ENCODE results near the gene GPR18. TPM values are rescaled to one million over a fixed set of nuclear protein-coding genes. Genes with fewer than 3 reads are reported as not detected.
A peak's percentile ranks its signal among the peaks of the same experiment; 100 is the strongest.

Gene GPR18
- total and polyA plus RNA-seq, 5 experiments from 2014 or later: 22.2 to 37.0 (median 31.1) TPM

DNA sequence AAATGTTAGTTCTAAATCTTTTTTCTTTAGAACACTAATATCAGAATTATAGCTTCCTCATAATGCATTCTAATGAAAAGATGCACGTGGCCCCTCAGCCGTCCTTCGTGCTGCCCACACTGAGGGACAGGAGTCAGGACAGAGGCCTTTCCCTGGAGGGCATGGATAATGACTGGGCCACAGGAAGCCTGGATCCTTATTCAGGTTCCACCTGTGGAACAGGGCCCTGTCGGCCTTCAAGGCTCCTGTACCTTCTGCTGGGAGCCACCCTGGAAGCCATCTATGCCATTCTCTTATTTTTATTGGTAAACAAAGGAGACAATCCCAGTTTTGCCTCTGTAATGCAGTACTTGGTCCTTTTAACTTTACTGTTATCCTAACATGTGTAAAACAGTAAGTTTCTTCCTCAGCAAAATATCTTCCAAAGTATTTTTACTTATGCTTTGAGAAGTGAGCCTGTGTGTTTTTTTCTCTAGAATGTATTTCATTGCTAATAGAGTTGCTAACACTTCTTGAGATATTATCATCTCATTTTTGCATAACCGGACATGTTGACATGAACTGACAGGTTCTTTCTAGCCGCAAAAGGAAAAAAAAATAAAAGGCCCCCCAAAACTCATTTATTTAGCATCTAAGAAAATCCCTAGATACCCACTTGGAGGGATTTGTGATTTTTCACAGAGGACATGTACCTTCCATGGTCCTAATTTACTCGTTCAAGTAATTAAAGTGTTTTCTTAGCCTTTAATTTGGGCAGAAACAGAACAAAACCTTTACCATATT, 43.1 kb upstream of the GPR18 start:
- ATAC-seq (no peak), DNase-seq (no peak)
- Mint-ChIP-seq H3K4me3 (peak overlapping the region in 3 of 10 donors; percentile 24 to 63 (median 57)), H3K27ac (peak overlapping the region in 7 of 10 donors; percentile 17 to 78 (median 46)), H3K9me3 (no peaks in the 10 kb centered on the region), H3K36me3 (peaks cover 0 to 41% (median 5%) of the 10 kb centered on the region in 3 donors), H3K4me1 (peaks cover 35 to 88% (median 81%) of the 10 kb centered on the region in 4 donors), H3K27me3 (no peaks in the 10 kb centered on the region)
- POLR2A ChIA-PET: interaction anchor here (0.6 to 1.6 kb wide), 2 partner anchors 18 to 52 kb away, joined by 3 to 4 read pairs; no protein-coding TSS in a partner anchor

DNA sequence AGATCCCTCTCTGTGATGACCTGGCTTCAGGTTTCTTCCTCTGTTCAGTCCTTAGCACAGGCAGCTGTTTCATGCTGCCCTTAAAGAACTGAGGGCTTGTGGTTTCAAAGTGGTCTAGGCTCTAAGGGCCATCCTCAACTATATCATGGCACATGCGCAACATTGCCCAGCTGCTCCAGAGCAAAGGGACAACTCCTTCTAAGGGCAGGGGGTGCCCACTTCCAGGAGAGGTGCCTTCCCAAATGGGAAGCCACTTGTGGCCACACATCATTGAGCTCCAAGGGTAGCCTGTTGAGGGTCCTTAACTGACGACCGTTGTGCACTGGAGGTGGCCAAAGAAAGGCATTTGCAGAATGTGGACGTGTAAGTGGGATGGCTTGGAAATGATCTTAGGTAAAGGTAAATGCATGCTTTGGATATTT, 41.8 kb upstream of the GPR18 start:
- H3K9me3 Mint-ChIP-seq: no peaks in the 10 kb centered on the region
- peaks cover 41 to 92% (median 81%) of the 10 kb centered on the region in 4 donors for H3K4me1 Mint-ChIP-seq
- H3K4me3 Mint-ChIP-seq: peak overlapping the region in 4 of 10 donors; percentile 15 to 64 (median 54)
- POLR2A ChIA-PET: interaction anchor here (0.9 to 1.3 kb wide), 3 partner anchors 11 to 75 kb away, joined by 3 to 4 read pairs (median 3); no protein-coding TSS in a partner anchor
- DNase-seq (no peak), ATAC-seq (no peak)
- peak overlapping the region in 7 of 10 donors; percentile 53 to 94 (median 66) for H3K27ac Mint-ChIP-seq
- peaks cover 0 to 43% (median 7%) of the 10 kb centered on the region in 3 donors for H3K36me3 Mint-ChIP-seq
- no peaks in the 10 kb centered on the region for H3K27me3 Mint-ChIP-seq

DNA sequence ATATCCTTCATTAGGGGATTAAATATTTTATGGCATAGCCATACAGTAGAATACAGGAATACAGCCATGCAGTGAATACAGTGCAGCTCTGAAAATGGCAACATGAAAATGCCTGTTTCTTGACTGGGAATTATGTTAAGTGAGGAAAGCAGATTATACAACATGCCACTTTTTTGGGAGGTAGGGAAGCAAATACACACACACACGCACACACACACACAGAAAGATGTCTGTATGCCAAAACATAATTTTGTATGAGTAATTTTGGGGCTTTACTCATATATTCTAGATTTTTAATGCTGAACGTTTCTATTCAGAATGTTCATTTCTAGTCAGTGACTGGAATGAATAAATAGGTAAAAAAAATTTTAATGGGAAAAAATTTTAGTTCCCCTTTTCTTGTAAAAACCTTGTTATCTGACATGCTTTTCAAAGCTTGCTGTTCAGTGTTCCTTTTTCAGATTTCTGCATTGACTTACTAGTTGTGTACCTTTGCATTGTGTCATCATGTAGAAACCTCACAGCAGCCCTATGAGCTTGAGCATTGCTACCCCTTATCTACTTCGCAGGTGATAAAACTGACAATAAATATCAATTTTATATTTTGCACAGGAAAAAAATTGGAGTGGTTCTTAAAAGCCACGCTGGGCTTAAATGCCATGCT, 41.2 kb upstream of the GPR18 start:
- POLR2A ChIA-PET: interaction anchor here (0.9 to 1.3 kb wide), 4 partner anchors 11 to 76 kb away, joined by 3 to 4 read pairs (median 3); no protein-coding TSS in a partner anchor
- Mint-ChIP-seq H3K9me3 (no peaks in the 10 kb centered on the region), H3K4me3 (peak overlapping the region in 4 of 10 donors; percentile 24 to 64 (median 50)), H3K4me1 (peaks cover 40 to 91% (median 78%) of the 10 kb centered on the region in 4 donors), H3K36me3 (peaks cover 0 to 42% (median 7%) of the 10 kb centered on the region in 3 donors), H3K27me3 (no peaks in the 10 kb centered on the region), H3K27ac (peak overlapping the region in 8 of 10 donors; percentile 0 to 94 (median 59))
- DNase-seq (no peak), ATAC-seq (no peak)

DNA sequence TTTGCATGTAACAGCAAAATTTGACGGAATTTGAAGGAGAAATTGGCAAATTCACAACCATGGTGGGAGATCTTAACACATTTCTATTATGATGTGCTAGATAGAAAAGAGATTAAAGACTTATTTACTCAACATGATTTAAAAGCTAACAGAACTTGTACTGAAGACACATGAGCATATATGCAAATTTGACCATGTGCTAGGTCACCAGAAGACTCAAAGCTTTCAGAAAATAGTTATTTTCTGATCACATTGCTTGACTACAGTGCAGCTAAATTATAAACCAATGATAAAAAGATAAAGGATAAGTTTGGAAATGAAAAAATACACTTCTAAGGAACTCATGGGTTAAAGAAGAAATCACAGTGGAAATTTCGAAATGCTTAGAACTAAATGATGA, 39.9 kb upstream of the GPR18 start:
- Mint-ChIP-seq H3K9me3 (no peaks in the 10 kb centered on the region), H3K27me3 (no peaks in the 10 kb centered on the region), H3K36me3 (peaks cover 0 to 42% (median 3%) of the 10 kb centered on the region in 3 donors), H3K4me1 (peaks cover 40 to 91% (median 76%) of the 10 kb centered on the region in 4 donors), H3K4me3 (peak overlapping the region in 7 of 10 donors; percentile 15 to 89 (median 70)), H3K27ac (peak overlapping the region in 8 of 10 donors; percentile 48 to 97 (median 90))
- ATAC-seq (no peak), DNase-seq (no peak)
- POLR2A ChIA-PET: interaction anchor here (1.0 to 2.4 kb wide), 3 partner anchors 9 to 22 kb away, joined by 4 to 12 read pairs (median 6); partner anchors contain the start of gene GPR183

DNA sequence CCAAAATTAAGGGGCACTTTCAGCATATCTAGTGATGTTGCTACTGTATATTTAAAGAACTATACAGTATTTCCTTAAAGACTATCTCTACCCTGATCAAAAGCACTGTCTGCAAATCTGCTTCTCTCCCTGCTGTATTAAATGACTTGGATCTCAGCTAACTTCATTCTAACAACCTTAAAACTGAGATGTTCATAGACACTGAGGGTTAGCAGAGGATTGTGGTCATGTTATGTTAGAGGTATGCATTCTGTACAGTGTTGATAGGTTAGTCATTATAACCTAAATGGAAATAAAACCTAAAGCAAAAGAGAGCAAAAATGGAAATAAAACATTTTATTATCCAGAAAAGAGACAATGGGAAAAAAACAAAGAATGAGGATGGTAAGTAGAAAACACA, 39.2 kb upstream of the GPR18 start:
- peaks cover 40 to 91% (median 75%) of the 10 kb centered on the region in 4 donors for H3K4me1 Mint-ChIP-seq
- ATAC-seq (peak in 1 of 2 donors; percentile 6), DNase-seq (no peak)
- H3K9me3 Mint-ChIP-seq: no peaks in the 10 kb centered on the region
- POLR2A ChIA-PET: interaction anchor here (0.6 to 2.4 kb wide), 6 partner anchors 10 to 83 kb away, joined by 3 to 12 read pairs (median 4); partner anchors contain the start of gene GPR183
- H3K27ac Mint-ChIP-seq: peak overlapping the region; percentile 60 to 97 (median 92)
- H3K4me3 Mint-ChIP-seq: peak overlapping the region in 8 of 10 donors; percentile 18 to 89 (median 76)
- H3K36me3 Mint-ChIP-seq: peaks cover 0 to 46% (median 5%) of the 10 kb centered on the region in 3 donors
- H3K27me3 Mint-ChIP-seq: no peaks in the 10 kb centered on the region

DNA sequence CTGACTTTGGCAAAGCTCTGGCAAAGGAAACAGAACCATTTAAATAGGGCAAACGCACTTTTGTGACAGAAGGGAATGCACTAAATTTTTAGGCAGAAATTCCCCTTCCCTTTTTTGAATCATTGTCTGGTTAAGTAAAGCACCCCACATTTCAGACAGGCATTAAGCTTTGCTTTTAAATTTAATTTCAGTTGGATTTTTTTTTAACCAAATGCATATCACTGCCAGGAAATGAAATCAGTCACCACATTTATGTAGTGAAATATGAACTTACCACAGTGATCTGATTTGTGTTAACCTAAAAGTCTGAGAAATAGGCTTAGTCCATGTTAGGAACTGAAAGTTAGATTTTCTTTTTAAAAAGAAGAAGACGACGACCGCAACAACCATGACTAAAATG, 38.2 kb upstream of the GPR18 start:
- H3K4me3 Mint-ChIP-seq: peak overlapping the region; percentile 42 to 89 (median 82)
- H3K4me1 Mint-ChIP-seq: peaks cover 37 to 92% (median 71%) of the 10 kb centered on the region in 4 donors
- ATAC-seq (peak; percentile 81 to 83), DNase-seq (peak in 3 of 10 donors; percentile 40 to 57 (median 57))
- H3K36me3 Mint-ChIP-seq: peaks cover 0 to 48% (median 3%) of the 10 kb centered on the region in 3 donors
- POLR2A ChIA-PET: interaction anchor here (0.6 to 2.4 kb wide), 5 partner anchors 11 to 79 kb away, joined by 3 to 12 read pairs (median 3); partner anchors contain the start of genes GPR18 and GPR183
- H3K27ac Mint-ChIP-seq: peak overlapping the region; percentile 81 to 97 (median 94)
- no peaks in the 10 kb centered on the region for H3K9me3 Mint-ChIP-seq
- H3K27me3 Mint-ChIP-seq: no peaks in the 10 kb centered on the region

DNA sequence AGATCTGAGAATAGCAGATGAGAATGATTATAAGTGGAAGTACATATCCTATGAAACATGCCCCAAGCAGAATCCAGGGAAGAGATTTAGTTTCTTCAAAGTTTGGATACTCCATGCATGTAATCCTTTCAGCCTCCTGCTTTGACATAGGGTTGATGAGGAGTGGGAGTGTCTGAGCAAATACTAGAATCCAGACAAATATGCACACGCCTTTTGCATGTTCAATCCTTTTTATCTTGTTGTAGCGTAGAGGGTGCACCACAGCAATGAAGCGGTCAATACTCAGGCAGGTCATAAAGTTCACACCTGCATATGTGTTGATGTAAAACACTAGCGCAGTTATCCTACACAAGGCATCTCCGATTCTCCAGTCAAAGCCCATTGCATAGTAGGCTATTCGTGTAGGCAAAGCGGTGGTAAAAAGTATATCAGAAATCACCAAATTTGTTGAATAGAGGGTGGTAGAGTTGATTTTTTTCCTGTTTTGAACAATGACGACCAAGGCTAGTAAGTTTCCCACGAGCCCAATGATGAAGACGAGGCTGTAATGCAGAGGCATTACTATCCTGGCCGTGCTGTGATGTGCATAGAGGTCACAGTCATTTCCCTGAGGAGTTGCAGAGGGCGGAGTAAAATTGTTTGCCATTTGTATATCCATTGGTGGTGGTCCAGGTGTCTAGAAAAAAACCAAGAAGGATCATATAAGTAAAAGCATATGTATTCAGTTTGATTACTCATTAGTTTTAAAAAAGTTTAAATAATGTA, 37.5 kb upstream of the GPR18 start:
- Mint-ChIP-seq H3K4me3 (peak overlapping the region in 8 of 10 donors; percentile 27 to 76 (median 54)), H3K9me3 (no peaks in the 10 kb centered on the region), H3K4me1 (peaks cover 41 to 95% (median 76%) of the 10 kb centered on the region in 4 donors), H3K36me3 (peaks cover 0 to 54% (median 4%) of the 10 kb centered on the region in 3 donors), H3K27me3 (no peaks in the 10 kb centered on the region), H3K27ac (peak overlapping the region; percentile 68 to 97 (median 92))
- DNase-seq (no peak), ATAC-seq (no peak)
- POLR2A ChIA-PET: interaction anchor here (1.1 kb wide), 1 partner anchor 26 kb away, joined by 3 read pairs; no protein-coding TSS in a partner anchor

DNA sequence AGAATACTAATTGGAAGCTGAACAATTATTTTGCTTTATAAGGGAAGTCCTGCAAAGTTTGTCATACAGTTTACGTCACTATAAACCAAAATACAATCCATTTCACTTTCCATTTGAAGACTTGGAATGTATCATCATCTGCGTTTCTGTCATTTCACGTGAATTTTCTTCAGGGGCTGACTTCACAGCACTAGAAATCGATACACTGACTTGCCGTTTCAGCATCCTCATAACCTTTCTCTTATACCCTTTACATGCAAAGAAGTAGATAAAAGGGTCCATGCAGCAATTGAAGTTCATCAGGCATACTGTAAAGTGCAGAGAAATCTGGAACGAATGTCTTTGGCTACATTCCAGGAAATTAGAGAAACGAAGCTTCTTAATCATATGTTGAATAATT, 36.8 kb upstream of the GPR18 start:
- peak overlapping the region in 7 of 10 donors; percentile 29 to 76 (median 51) for H3K4me3 Mint-ChIP-seq
- no peaks in the 10 kb centered on the region for H3K9me3 Mint-ChIP-seq
- H3K4me1 Mint-ChIP-seq: peaks cover 43 to 95% (median 76%) of the 10 kb centered on the region in 4 donors
- ATAC-seq (no peak), DNase-seq (no peak)
- H3K27me3 Mint-ChIP-seq: no peaks in the 10 kb centered on the region
- H3K36me3 Mint-ChIP-seq: peaks cover 0 to 61% (median 5%) of the 10 kb centered on the region in 3 donors
- POLR2A ChIA-PET: interaction anchor here (0.9 kb wide), 1 partner anchor 9 kb away, joined by 3 read pairs; no protein-coding TSS in a partner anchor
- peak overlapping the region; percentile 68 to 97 (median 92) for H3K27ac Mint-ChIP-seq

DNA sequence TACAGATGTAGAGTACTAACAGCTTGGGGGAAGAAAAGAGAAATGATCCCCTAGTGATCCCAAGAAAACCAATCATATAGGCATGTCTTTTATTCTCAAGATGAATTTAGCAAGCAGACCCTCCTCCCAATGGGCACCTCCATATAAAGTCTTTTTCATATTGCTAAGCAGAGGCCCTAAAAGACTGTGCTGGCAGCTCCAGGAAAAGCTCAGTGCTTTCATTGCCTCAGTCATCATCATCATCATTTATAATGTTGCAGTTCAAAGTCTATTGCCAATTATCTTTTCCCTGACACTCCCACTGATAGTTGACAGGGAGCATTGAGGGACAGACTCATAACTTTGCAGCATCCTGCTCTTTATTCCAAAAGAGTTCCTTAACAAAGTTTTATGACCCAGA, 36.0 kb upstream of the GPR18 start:
- ATAC-seq (no peak), DNase-seq (no peak)
- POLR2A ChIA-PET: interaction anchor here (0.9 kb wide), 1 partner anchor 10 kb away, joined by 3 read pairs; no protein-coding TSS in a partner anchor
- H3K4me3 Mint-ChIP-seq: peak overlapping the region in 2 of 10 donors; percentile 5 to 12
- H3K27me3 Mint-ChIP-seq: no peaks in the 10 kb centered on the region
- peaks cover 0 to 67% (median 5%) of the 10 kb centered on the region in 3 donors for H3K36me3 Mint-ChIP-seq
- H3K9me3 Mint-ChIP-seq: no peaks in the 10 kb centered on the region
- peaks cover 42 to 95% (median 77%) of the 10 kb centered on the region in 4 donors for H3K4me1 Mint-ChIP-seq
- H3K27ac Mint-ChIP-seq: peak overlapping the region; percentile 5 to 83 (median 58)

DNA sequence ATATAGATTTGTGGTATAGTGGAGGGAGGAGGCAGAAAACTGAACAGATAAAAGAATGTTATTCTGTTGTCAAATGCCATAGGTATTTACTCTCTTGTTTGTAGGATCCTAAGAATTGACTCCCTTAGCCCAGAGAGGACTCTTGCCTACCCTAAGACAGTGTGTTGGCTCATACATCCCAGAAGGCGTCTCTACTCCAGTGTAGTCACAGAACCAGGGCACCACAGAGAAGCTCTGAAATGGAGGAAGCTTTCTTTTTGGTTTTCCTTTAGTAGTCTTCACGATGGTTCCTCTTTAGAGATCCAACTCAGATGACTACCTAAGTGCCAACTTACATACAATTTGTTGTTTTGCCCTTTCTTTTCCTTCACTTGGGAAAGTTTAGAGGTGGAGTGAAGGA, 35.0 kb upstream of the GPR18 start:
- Mint-ChIP-seq H3K27me3 (no peaks in the 10 kb centered on the region), H3K4me3 (peak overlapping the region in 3 of 10 donors; percentile 2 to 64 (median 2)), H3K36me3 (peaks cover 4 to 75% (median 8%) of the 10 kb centered on the region in 3 donors), H3K27ac (peak overlapping the region; percentile 23 to 90 (median 74)), H3K9me3 (no peaks in the 10 kb centered on the region), H3K4me1 (peaks cover 47 to 97% (median 79%) of the 10 kb centered on the region in 4 donors)
- ATAC-seq (no peak), DNase-seq (no peak)
- POLR2A ChIA-PET: interaction anchor here (0.5 to 1.3 kb wide), 3 partner anchors 12 to 144 kb away, joined by 3 to 4 read pairs (median 3); no protein-coding TSS in a partner anchor

DNA sequence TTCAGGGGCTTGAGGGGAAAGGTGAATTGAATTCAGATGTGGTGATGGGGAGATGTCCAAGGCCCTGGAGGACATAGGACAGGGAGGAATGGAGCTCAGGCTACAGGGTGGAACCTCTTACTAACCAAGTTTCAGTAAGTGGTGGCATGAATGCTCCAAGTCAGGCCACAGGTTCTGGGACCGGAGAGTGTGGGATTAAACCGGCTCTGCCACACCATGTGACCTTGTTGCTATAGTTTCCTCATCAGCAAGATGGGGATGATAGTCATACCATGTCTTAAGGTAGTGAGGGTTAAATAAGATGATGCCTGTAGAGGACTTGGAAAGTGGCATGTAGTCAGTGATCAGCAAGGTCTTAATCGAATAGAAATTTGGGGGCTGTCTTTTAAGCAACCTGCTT, 32.7 kb upstream of the GPR18 start:
- no peak for DNase-seq
- Mint-ChIP-seq H3K4me3 (peak overlapping the region in 2 of 10 donors; percentile 26 to 46), H3K27me3 (no peaks in the 10 kb centered on the region), H3K27ac (peak overlapping the region; percentile 48 to 98 (median 88)), H3K36me3 (peaks cover 4 to 77% (median 14%) of the 10 kb centered on the region in 3 donors), H3K4me1 (peaks cover 50 to 96% (median 81%) of the 10 kb centered on the region in 4 donors), H3K9me3 (no peaks in the 10 kb centered on the region)
- ATAC-seq: peak in 1 of 2 donors; percentile 37
- POLR2A ChIA-PET: no interaction called here

All from naive thymus-derived CD8-positive, alpha-beta T cell (primary cell).